IMR-90 (cell line): Measurements from ENCODE around the gene ERGIC1. TPM values are rescaled to one million over a fixed set of nuclear protein-coding genes. Genes with fewer than 3 reads are reported as not detected.

ENCODE experiments used
- ATAC-seq: fragments of 200-7000 bp; cut with Tn5 transposase; 2 replicates; pipeline ENCODE4 v1.9.1; 2020; ENCODE audit warnings: low read depth, mild to moderate bottlenecking, moderate library complexity
- BruUV-seq: library from RNA; stranded (reverse); fragments of 400-500 nt; replicated peaks from 2 replicates; lab custom pipeline; 2021; lab: Mats Ljungman, UMichigan
- CTCF ChIA-PET: fragments of 300-600 bp; formaldehyde crosslinking; extraction: SDS; loops from one replicate; lab custom pipeline; 2021; ENCODE audit warnings: antibody characterized with exemption; lab: Yijun Ruan, JAX
- POLR2A ChIA-PET: fragments of 300-600 bp; sonication (Branson Sonifier 250); formaldehyde crosslinking; loops from one replicate; lab custom pipeline; 2022; ENCODE audit warnings: antibody characterized with exemption; ENCODE audit not compliant: unreplicated experiment; lab: Charles Lee
- DNase-seq: peaks from one replicate; pipeline ENCODE4 v3.0.0; 2013
- H2AFZ ChIP-seq: replicated peaks from 2 replicates; pipeline ENCODE3; 2013; ENCODE audit warnings: low read length, mild to moderate bottlenecking; ENCODE audit not compliant: poor library complexity
- H2AK5ac ChIP-seq: 2 replicates; pipeline ENCODE4 v1.6.1; 2013; ENCODE audit warnings: low read depth, low read length, inconsistent platforms
- H2AK9ac ChIP-seq: replicated peaks from 2 replicates; pipeline ENCODE3; 2013; ENCODE audit warnings: mild to moderate bottlenecking, low read depth, low read length, moderate library complexity; ENCODE audit not compliant: poor library complexity
- H2BK120ac ChIP-seq: 2 replicates; pipeline ENCODE4 v1.6.1; 2013; ENCODE audit warnings: low read depth, low read length, inconsistent platforms
- H2BK15ac ChIP-seq: 3 replicates; pipeline ENCODE4 v1.6.1; 2013; ENCODE audit warnings: low read depth, low read length, inconsistent platforms
- H2BK20ac ChIP-seq: 2 replicates; pipeline ENCODE4 v1.6.1; 2013; ENCODE audit warnings: low read depth, mild to moderate bottlenecking, inconsistent platforms, low read length, moderate library complexity
- H2BK5ac ChIP-seq: 2 replicates; pipeline ENCODE4 v1.6.1; 2013; ENCODE audit warnings: mild to moderate bottlenecking, low read depth, low read length, inconsistent platforms; ENCODE audit not compliant: poor library complexity, severe bottlenecking
- H3K14ac ChIP-seq: replicated peaks from 2 replicates; pipeline ENCODE4 v1.6.1; 2013; ENCODE audit warnings: low read depth, low read length, inconsistent platforms
- H3K18ac ChIP-seq: 2 replicates; pipeline ENCODE4 v1.6.1; 2013; ENCODE audit warnings: low read depth, low read length, control low read depth
- H3K23ac ChIP-seq: 2 replicates; pipeline ENCODE4 v1.6.1; 2013; ENCODE audit warnings: low read depth, low read length, inconsistent platforms
- H3K27ac ChIP-seq: 2 replicates; pipeline ENCODE4 v1.5.1; 2013; ENCODE audit warnings: mild to moderate bottlenecking, control low read depth, low read length; ENCODE audit not compliant: insufficient read depth
- H3K27me3 ChIP-seq: 2 replicates; pipeline ENCODE4 v1.6.1; 2013; ENCODE audit warnings: low read length; ENCODE audit not compliant: control insufficient read depth, insufficient read depth
- H3K36me3 ChIP-seq: 2 replicates; pipeline ENCODE4 v1.6.1; 2013; ENCODE audit warnings: low read length, mixed read lengths; ENCODE audit not compliant: control insufficient read depth, insufficient read depth
- H3K4ac ChIP-seq: 2 replicates; pipeline ENCODE4 v1.6.1; 2013; ENCODE audit warnings: low read depth, low read length, inconsistent platforms
- H3K4me1 ChIP-seq: 2 replicates; pipeline ENCODE4 v1.6.1; 2013; ENCODE audit warnings: low read length, mixed read lengths; ENCODE audit not compliant: control insufficient read depth, insufficient read depth
- H3K4me2 ChIP-seq: 2 replicates; pipeline ENCODE4 v1.6.1; 2013; ENCODE audit warnings: low read depth, mild to moderate bottlenecking, control low read depth, low read length, moderate library complexity
- H3K4me3 ChIP-seq: 2 replicates; pipeline ENCODE4 v1.5.1; 2013; ENCODE audit warnings: low read depth, mild to moderate bottlenecking, control low read depth, low read length, moderate library complexity; ENCODE audit not compliant: insufficient read depth
- H3K56ac ChIP-seq: 2 replicates; pipeline ENCODE4 v1.6.1; 2013; ENCODE audit warnings: low read length, inconsistent platforms; ENCODE audit not compliant: insufficient read depth; ENCODE audit errors: extremely low read depth
- H3K79me1 ChIP-seq, 2 experiments: 2 replicates each; pipeline ENCODE4 v1.6.1; 2013; ENCODE audit warnings: low read length in 2 of 2, inconsistent platforms in 1 of 2, low read depth in 1 of 2
- H3K9ac ChIP-seq: 2 replicates; pipeline ENCODE4 v1.6.1; 2013; ENCODE audit warnings: low read depth, low read length, control low read depth
- H3K9me1 ChIP-seq: 2 replicates; pipeline ENCODE4 v1.6.1; 2013; ENCODE audit warnings: low read length, inconsistent platforms; ENCODE audit not compliant: insufficient read depth
- H3K9me3 ChIP-seq: 2 replicates; pipeline ENCODE4 v1.6.1; 2013; ENCODE audit warnings: low read length; ENCODE audit not compliant: control insufficient read depth, insufficient read depth
- H4K20me1 ChIP-seq: 2 replicates; pipeline ENCODE4 v1.6.1; 2013; ENCODE audit warnings: low read length, inconsistent platforms; ENCODE audit not compliant: insufficient read depth
- H4K5ac ChIP-seq: 2 replicates; pipeline ENCODE4 v1.6.1; 2013; ENCODE audit warnings: mild to moderate bottlenecking, low read depth, low read length, control low read depth
- H4K8ac ChIP-seq, 2 experiments: 2 replicates each; pipeline ENCODE4 v1.6.1; 2013; ENCODE audit warnings: low read depth in 2 of 2, low read length in 2 of 2, control low read depth in 1 of 2, inconsistent platforms in 1 of 2
- H4K91ac ChIP-seq: 2 replicates; pipeline ENCODE4 v1.6.1; 2013; ENCODE audit warnings: low read depth, low read length, inconsistent platforms; ENCODE audit not compliant: insufficient read depth
- BHLHE40 ChIP-seq: fragments of 150-350 bp; IDR thresholded peaks from 2 replicates; pipeline ENCODE4 v1.6.1; 2016; ENCODE audit warnings: mild to moderate bottlenecking, low read depth, low read length
- CEBPB ChIP-seq: IDR thresholded peaks from 2 replicates; pipeline ENCODE4 v1.6.1; 2012; ENCODE audit warnings: low read depth, low read length, improper control_type of control experiment
- CHD1 ChIP-seq: IDR thresholded peaks from 2 replicates; pipeline ENCODE4 v1.6.1; 2012; ENCODE audit warnings: low read depth, low read length, improper control_type of control experiment
- FOS ChIP-seq: fragments of 150-350 bp; IDR thresholded peaks from 2 replicates; pipeline ENCODE4 v1.6.1; 2016; ENCODE audit warnings: low read depth, low read length
- MAFK ChIP-seq: IDR thresholded peaks from 2 replicates; pipeline ENCODE4 v1.6.1; 2012; ENCODE audit warnings: low read depth, low read length, improper control_type of control experiment
- MAZ ChIP-seq: IDR thresholded peaks from 2 replicates; pipeline ENCODE4 v1.6.1; 2012; ENCODE audit warnings: low read depth, mild to moderate bottlenecking, low read length, improper control_type of control experiment, moderate library complexity, borderline replicate concordance
- MXI1 ChIP-seq: IDR thresholded peaks from 2 replicates; pipeline ENCODE4 v1.6.1; 2012; ENCODE audit warnings: low read depth, mild to moderate bottlenecking, low read length, moderate library complexity, borderline replicate concordance
- RAD21 ChIP-seq: IDR thresholded peaks from 2 replicates; pipeline ENCODE4 v1.6.1; 2012; ENCODE audit warnings: low read length, improper control_type of control experiment
- RFX5 ChIP-seq: IDR thresholded peaks from 2 replicates; pipeline ENCODE4 v1.8.0; 2012; ENCODE audit warnings: low read depth, mild to moderate bottlenecking, low read length, moderate library complexity
- WGBS, 2 experiments: methylation state at CpG; one replicate each; pipeline versions ENCODE4 v1.1.5 to v1.1.7; 2013; ENCODE audit warnings: missing lambda C conversion rate in 2 of 2; ENCODE audit not compliant: insufficient read length in 1 of 2; ENCODE audit errors: extremely low coverage in 2 of 2; 5-methylcytosine and 5-hydroxymethylcytosine counted together
- dilution Hi-C: fragments of 300-500 bp; cut with HindIII; formaldehyde crosslinking; loops from one replicate; pipeline ENCODE4 v1.14.3; 2018; ENCODE audit warnings: low sequenced_read_pairs; ENCODE audit not compliant: unreplicated experiment
- in situ Hi-C: fragments of 300-500 bp; cut with MboI; formaldehyde crosslinking; loops from 3 replicates; pipeline ENCODE4 v1.14.3; 2019; ENCODE audit warnings: low sequenced_read_pairs, inconsistent platforms, mixed read lengths
- intact Hi-C: fragments of 100-400 bp; cut with micrococcal nuclease; formaldehyde crosslinking; loops from 2 replicates; pipeline ENCODE4 v1.10.0; 2022
- polyA plus RNA-seq, 3 experiments: library from polyadenylated mRNA; depleted of rRNA; stranded (reverse); fragments of >200 nt; gene quantifications; 2 replicates each; pipeline ENCODE4 v1.2.3, GENCODE V29; 2012; ENCODE audit warnings: low replicate concordance in 1 of 3
- total RNA-seq: library from RNA; depleted of rRNA; stranded (reverse); fragments of >200 nt; gene quantifications from 2 replicates; pipeline ENCODE4 v1.2.3, GENCODE V29; 2012
- TF ChIP-seq, protein P1 (sequence below): fragments of 150-350 bp; IDR thresholded peaks from 2 replicates; pipeline ENCODE4 v1.6.1; 2017; ENCODE audit warnings: mild to moderate bottlenecking, antibody characterized with exemption, low read length, low read depth
- TF ChIP-seq, protein P2 (sequence below): fragments of 150-350 bp; IDR thresholded peaks from 2 replicates; pipeline ENCODE4 v1.6.1; 2016; ENCODE audit warnings: low read depth, mild to moderate bottlenecking, low read length, moderate library complexity, borderline replicate concordance
- TF ChIP-seq, protein P3 (sequence below): conservative IDR thresholded peaks from 2 replicates; pipeline ENCODE4 v1.5.1; 2012; ENCODE audit warnings: mild to moderate bottlenecking, low read depth, low read length, improper control_type of control experiment

ERGIC1 gene
- total and polyA plus RNA-seq, 2 of the 4 experiments (the other 2 are of a cell fraction), result 134 to 192 TPM

- Histone ChIP-seq H3K4ac (peak overlapping the region; percentile 95), H3K9me3 (peaks cover 4% of the 10 kb centered on the region), H3K56ac (peak overlapping the region; percentile 41), H3K14ac (peak overlapping the region; percentile 94), H2AK5ac (peak overlapping the region; percentile 94), H2AFZ (peak overlapping the region; percentile 93), H2BK15ac (peak overlapping the region; percentile 80; the same call in 2 of the 3 replicates), H2AK9ac (peak overlapping the region; percentile 80), H4K20me1 (0 out of 2 replicates have a peak, but pooled peaks cover 8% of the 10 kb centered on the region), H3K4me3 (no peak overlapping the region), H3K79me1 (peaks cover 7 to 48% of the 10 kb centered on the region in 2 experiments; a peak in 3 of 4 replicates), H2BK120ac (peak overlapping the region; percentile 95), H3K9ac (peak overlapping the region; percentile 7; the same call in 1 of the 2 replicates), H3K27ac (peak overlapping the region; percentile 65), H3K9me1 (peaks cover 24% of the 10 kb centered on the region), H2BK20ac (peak overlapping the region; percentile 89), H4K91ac (peak overlapping the region; percentile 90), H4K8ac (peak overlapping the region; percentile 52 to 88), H3K18ac (peak overlapping the region; percentile 44), H3K36me3 (no peaks in the 10 kb centered on the region), H3K4me2 (no peak overlapping the region), H3K23ac (peak overlapping the region; percentile 89), H3K4me1 (peaks cover 23% of the 10 kb centered on the region), H3K27me3 (no peaks in the 10 kb centered on the region), H2BK5ac (peak overlapping the region; percentile 79), H4K5ac (peak overlapping the region; percentile 52)
- 0% methylated on average over 5 of the region's 14 CpGs; no CpG with 5 or more reads in 1 of the 2 experiments for WGBS, 2 experiments
- ATAC-seq, result peak; percentile 51
- peak; percentile 99 for DNase-seq
- ChIA-PET POLR2A (interaction anchor here (0.5 kb wide), 1 partner anchor 1145 kb away, joined by 5 read pairs; no protein-coding TSS in a partner anchor), CTCF (interaction anchor here (0.6 kb wide), 1 partner anchor 114 kb away, joined by 4 read pairs; no protein-coding TSS in a partner anchor)
- intact Hi-C loops (loop anchor here (10.0 kb wide), 1 partner anchor 116 kb away; no protein-coding TSS in a partner anchor), dilution Hi-C loops (no loop called here), in situ Hi-C loops (no loop called here)
- BruUV-seq, result no TSS peak
- TF ChIP-seq MAFK (peak; percentile 37; the same call in 1 of the 2 replicates), CEBPB (peak; percentile 94), FOS (peak; percentile 81), CHD1 (no peak; the same call in 1 of the 2 replicates), RFX5 (no peak), RAD21 (no peak), MXI1 (no peak), BHLHE40 (0 out of 2 replicates have a peak, but pooled peaks have one; percentile 52), MAZ (peak; percentile 15; the same call in 1 of the 2 replicates)
- TF ChIP-seq, protein P1, sequence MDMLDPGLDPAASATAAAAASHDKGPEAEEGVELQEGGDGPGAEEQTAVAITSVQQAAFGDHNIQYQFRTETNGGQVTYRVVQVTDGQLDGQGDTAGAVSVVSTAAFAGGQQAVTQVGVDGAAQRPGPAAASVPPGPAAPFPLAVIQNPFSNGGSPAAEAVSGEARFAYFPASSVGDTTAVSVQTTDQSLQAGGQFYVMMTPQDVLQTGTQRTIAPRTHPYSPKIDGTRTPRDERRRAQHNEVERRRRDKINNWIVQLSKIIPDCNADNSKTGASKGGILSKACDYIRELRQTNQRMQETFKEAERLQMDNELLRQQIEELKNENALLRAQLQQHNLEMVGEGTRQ, result no peak
- TF ChIP-seq, protein P2, sequence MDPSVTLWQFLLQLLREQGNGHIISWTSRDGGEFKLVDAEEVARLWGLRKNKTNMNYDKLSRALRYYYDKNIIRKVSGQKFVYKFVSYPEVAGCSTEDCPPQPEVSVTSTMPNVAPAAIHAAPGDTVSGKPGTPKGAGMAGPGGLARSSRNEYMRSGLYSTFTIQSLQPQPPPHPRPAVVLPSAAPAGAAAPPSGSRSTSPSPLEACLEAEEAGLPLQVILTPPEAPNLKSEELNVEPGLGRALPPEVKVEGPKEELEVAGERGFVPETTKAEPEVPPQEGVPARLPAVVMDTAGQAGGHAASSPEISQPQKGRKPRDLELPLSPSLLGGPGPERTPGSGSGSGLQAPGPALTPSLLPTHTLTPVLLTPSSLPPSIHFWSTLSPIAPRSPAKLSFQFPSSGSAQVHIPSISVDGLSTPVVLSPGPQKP, result no peak
- TF ChIP-seq, protein P3, sequence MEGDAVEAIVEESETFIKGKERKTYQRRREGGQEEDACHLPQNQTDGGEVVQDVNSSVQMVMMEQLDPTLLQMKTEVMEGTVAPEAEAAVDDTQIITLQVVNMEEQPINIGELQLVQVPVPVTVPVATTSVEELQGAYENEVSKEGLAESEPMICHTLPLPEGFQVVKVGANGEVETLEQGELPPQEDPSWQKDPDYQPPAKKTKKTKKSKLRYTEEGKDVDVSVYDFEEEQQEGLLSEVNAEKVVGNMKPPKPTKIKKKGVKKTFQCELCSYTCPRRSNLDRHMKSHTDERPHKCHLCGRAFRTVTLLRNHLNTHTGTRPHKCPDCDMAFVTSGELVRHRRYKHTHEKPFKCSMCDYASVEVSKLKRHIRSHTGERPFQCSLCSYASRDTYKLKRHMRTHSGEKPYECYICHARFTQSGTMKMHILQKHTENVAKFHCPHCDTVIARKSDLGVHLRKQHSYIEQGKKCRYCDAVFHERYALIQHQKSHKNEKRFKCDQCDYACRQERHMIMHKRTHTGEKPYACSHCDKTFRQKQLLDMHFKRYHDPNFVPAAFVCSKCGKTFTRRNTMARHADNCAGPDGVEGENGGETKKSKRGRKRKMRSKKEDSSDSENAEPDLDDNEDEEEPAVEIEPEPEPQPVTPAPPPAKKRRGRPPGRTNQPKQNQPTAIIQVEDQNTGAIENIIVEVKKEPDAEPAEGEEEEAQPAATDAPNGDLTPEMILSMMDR, result no peak
Observed at GRCh38 chr5:172830876-172831662, 3.0 kb upstream of the ERGIC1 start.
